ENCODE data around the gene ETFBKMT. TPM values are rescaled to one million over a fixed set of nuclear protein-coding genes. Genes with fewer than 3 reads are reported as not detected.
A peak's percentile ranks its signal among the peaks of the same experiment; 100 is the strongest.
"Not testable (repeated sequence)": the region's sequence is repeated elsewhere in the genome, so short reads cannot be mapped to it uniquely, and the experiment has no call there.

The ETFBKMT gene
- total RNA-seq, 1 donor from 2014 or later, result 2.2 TPM

GRCh38 chr12:31655792-31656191 lies 3.7 kb upstream of the ETFBKMT start:
- DNase-seq (ENCODE audit: low read depth in 2 of 2), result no peak

- peak in 1 of 2 donors; percentile 6 for DNase-seq (ENCODE audit: low read depth in 2 of 2)
These were observed 909 bp upstream of the ETFBKMT start for GRCh38 chr12:31658471-31659086.

- no peak for DNase-seq (ENCODE audit: low read depth in 2 of 2)
These were observed 2.8 kb downstream of the ETFBKMT start for GRCh38 chr12:31662176-31662849.

DNA sequence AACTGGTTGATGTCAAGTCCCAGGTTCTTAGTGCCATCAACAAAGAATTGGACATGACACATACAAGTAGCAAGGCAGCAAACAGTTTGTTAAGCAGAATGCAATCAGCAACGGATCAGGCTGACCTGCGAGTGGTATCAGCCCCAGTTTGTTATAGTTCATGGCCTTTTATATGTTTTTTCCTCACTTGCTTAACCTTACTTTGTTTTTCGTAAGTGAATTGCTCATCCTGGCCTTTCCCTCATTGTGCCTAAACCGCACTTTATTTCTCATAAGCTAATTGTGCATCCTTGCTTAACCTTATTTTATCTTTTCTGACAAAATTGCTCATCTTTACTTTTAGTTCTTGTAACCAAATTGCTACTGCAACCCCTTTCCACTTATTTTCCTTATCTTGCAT lies 4.1 kb downstream of the ETFBKMT start:
- no peak for DNase-seq (ENCODE audit: low read depth in 2 of 2)

DNA sequence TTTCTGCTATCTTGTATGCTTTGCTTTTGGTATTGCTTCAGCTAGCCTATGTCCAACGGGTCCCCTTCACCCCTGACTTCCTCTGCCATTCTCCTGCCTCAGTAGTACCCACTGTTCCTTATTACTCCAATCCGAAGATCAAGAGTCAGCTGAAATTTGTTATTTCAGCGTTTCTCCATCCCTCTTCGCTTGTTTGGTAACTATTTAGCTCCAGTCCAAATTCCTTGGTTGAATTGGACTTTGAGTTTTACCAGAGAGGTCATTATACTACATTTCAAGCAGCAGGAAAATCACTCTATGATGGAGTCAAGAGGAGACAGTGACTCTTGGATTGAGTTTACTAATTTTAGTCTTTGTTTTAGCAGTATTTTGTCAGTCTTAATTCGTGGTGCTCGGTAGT lies 4.5 kb downstream of the ETFBKMT start:
- DNase-seq (ENCODE audit: low read depth in 2 of 2), result no peak

DNA sequence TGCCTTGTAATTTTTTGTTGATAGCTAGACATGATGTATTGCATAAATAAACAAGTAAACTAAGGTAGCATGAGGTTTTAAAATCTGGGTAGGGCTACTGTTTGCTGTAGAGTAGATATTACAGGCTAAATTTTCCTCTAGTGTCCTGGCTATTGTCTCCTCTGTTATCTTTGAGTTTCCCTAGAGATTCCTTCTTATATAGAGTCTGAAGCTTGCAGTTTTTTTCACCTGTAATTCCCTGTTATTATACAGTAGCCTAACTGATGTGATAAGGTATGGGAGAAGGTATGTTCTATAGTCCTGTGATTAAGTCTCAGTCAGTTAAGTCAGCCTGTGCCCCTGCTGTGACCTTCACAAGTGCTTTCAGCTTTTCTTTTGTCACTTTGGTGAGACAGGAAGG lies 9.5 kb downstream of the ETFBKMT start:
- DNase-seq (ENCODE audit: low read depth in 2 of 2), result no peak

- not testable (repeated sequence) for DNase-seq (ENCODE audit: low read depth in 2 of 2)
These were observed 10.1 kb downstream of the ETFBKMT start for GRCh38 chr12:31669582-31669981.

- no peak for DNase-seq (ENCODE audit: low read depth in 2 of 2)
These were observed 13.0 kb downstream of the ETFBKMT start for GRCh38 chr12:31672521-31672920.

- peak; percentile 93 to 94 for DNase-seq (ENCODE audit: low read depth in 2 of 2)
These were observed 22.9 kb downstream of the ETFBKMT start for GRCh38 chr12:31682136-31682962.

- DNase-seq (ENCODE audit: low read depth in 2 of 2), result no peak
These were observed 26.3 kb downstream of the ETFBKMT start for GRCh38 chr12:31685801-31686200.

DNA sequence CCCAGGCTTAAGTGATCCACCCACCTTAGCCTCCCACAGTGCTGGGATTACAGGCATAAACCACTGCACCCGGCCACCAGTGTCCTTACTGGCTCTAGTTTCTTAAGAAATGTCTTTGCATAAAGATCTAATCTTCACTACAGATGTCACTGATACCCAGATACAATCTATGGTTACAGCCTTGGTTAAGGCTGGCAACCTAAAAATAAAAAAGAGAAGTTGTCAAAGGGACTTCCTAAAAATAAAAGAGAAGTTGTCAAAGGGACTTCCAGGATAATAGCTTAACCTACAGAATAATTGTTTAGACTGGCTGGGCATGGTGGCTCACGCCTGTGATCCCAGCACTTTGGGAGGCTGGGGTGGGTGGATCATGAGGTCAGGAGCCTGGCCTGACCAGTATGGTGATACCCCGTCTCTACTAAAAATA lies 27.6 kb downstream of the ETFBKMT start:
- DNase-seq (ENCODE audit: low read depth in 2 of 2), result no peak

GRCh38 chr12:31689921-31690320 lies 30.4 kb downstream of the ETFBKMT start:
- DNase-seq (ENCODE audit: low read depth in 2 of 2), result not testable (repeated sequence)

GRCh38 chr12:31702047-31702446 lies 42.6 kb downstream of the ETFBKMT start:
- DNase-seq (ENCODE audit: low read depth in 2 of 2), result peak; percentile 21 to 51

DNA sequence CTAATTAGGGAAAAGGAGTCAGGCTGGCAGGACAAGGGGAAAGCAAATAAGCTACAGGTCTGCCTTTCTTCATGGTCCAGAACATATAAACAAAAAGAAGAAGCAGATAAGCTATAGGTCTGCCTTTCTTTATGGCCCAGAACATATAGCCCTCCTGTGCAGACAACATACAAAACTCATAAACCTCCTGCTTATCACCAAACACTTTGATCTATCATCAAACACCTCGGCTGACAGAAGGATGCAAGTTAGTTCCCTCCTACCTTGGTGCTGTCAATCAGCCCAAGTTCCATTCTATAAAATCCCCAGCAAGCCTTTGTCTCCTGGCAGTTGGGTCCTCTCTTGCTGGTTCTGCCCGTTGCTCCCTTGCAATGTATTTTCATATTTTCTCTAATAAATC lies 46.1 kb downstream of the ETFBKMT start:
- DNase-seq (ENCODE audit: low read depth in 2 of 2), result no peak

DNA sequence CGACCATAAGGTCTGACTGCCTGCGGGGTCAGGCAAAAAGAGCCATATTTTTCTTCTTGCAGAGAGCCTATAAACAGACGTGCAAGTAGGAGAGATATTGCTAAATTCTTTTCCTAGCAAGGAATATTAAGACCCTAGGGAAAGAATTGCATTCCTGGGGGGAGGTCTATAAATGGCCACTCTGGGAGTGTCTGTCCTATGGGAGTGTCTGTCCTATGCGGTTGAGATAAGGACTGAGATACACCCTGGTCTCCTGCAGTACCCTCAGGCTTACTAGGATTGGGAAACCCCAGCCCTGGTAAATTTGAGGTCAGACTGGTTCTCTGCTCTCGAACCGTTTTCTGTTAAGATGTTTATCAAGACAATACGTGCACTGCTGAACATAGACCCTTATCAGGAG lies 48.6 kb downstream of the ETFBKMT start:
- not testable (repeated sequence) for DNase-seq (ENCODE audit: low read depth in 2 of 2)

- DNase-seq (ENCODE audit: low read depth in 2 of 2), result no peak
These were observed 50.7 kb downstream of the ETFBKMT start for GRCh38 chr12:31710021-31710818.

GRCh38 chr12:31712877-31713276 lies 53.4 kb downstream of the ETFBKMT start:
- no peak for DNase-seq (ENCODE audit: low read depth in 2 of 2)

DNA sequence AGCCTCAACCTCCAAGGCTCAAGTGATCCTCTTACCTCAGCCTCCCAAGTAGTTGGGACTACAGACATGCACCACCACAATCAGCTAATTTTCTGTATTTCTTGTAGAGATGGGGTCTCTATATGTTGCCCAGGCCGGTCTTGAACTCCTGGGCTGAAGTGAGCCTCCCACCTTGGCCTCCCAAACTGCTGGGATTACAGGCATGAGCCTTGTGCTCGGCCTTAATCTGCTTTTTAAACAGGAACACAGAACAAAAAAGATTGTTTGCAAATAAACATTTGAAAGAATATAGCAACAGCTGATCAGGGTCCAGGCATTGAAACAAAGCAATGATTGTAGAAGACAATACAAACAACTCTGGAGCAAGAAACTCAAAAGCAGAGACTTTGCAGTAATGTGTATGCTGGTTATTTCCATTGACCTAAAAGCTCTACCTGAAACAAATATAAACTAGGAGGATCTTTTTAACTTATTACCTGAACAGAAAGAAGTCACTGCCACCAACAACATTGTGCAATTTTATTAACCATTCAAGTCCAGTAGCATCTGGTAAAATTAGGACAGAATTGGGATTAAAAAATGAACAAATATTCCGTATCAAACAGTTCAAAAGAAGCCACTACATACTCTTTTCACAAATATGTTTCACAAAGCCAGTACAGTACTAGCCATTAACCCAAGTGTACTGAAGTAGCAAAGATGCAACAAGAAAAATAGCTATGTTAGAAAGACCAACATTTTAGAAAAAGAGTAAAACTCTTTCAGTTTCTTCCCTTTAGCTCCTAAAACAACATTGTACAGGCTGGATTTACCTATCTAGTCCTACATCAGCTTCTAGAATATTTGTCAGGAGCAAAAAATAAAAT lies 55.2 kb downstream of the ETFBKMT start:
- no peak for DNase-seq (ENCODE audit: low read depth in 2 of 2)

GRCh38 chr12:31715283-31715825 lies 55.9 kb downstream of the ETFBKMT start:
- peak in 1 of 2 donors; percentile 84 for DNase-seq (ENCODE audit: low read depth in 2 of 2)

- DNase-seq (ENCODE audit: low read depth in 2 of 2), result not testable (repeated sequence)
These were observed 57.5 kb downstream of the ETFBKMT start for GRCh38 chr12:31716998-31717397.
